NCI-H460 (cell line): Measurements from ENCODE around the gene CERCAM. TPM values are rescaled to one million over a fixed set of nuclear protein-coding genes. Genes with fewer than 3 reads are reported as not detected.
A peak's percentile ranks its signal among the peaks of the same experiment; 100 is the strongest.
"Not testable (repeated sequence)": the region's sequence is repeated elsewhere in the genome, so short reads cannot be mapped to it uniquely, and the experiment has no call there.

Source experiments
- DNase-seq: peaks from one replicate; pipeline ENCODE4 v3.0.0-alpha.2; 2016; ENCODE audit warnings: low read depth; ENCODE audit errors: extremely low read depth
- total RNA-seq: library from RNA; depleted of rRNA; stranded (reverse); fragments of >200 nt; shearing (Covaris generic); gene quantifications from 2 replicates; pipeline ENCODE4 v1.2.3, GENCODE V29; 2014

CERCAM gene
- total RNA-seq, 1 experiment from 2014 or later: 13.9 TPM

DNA sequence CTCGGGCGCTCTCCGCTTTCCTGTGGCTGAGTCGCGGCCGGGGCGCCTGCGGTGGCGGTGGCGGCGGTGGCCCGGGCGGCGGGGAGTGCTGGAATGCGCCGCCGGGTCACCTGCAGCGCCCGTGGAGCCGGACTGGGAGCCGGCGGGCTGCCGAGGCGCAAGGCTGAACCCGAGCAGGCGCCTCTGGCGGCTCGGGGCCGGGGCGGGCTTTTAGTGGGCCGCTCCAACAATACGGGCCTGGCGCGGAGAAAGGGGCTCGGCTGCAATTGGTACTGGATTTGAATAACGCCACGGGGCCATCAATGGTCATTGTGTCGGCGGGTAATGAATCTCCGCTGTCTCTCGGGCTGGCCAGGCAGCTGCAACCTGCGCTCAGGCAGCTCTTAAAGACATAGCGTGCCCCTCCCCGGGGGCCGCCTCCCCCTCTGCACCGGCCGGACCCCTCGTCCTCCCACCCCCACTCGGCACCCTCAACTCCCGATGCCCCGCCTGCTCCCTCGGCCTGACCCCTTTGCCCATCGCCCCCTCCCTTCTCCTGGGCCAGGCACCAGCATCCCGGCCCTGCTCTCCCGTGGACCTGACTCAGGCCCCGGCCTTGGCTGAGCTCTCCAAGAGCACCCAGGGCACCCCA, 27.4 kb upstream of the CERCAM start:
- no peak for DNase-seq

- no peak for DNase-seq
These were observed 26.7 kb upstream of the CERCAM start for GRCh38 chr9:128393970-128394369.

DNA sequence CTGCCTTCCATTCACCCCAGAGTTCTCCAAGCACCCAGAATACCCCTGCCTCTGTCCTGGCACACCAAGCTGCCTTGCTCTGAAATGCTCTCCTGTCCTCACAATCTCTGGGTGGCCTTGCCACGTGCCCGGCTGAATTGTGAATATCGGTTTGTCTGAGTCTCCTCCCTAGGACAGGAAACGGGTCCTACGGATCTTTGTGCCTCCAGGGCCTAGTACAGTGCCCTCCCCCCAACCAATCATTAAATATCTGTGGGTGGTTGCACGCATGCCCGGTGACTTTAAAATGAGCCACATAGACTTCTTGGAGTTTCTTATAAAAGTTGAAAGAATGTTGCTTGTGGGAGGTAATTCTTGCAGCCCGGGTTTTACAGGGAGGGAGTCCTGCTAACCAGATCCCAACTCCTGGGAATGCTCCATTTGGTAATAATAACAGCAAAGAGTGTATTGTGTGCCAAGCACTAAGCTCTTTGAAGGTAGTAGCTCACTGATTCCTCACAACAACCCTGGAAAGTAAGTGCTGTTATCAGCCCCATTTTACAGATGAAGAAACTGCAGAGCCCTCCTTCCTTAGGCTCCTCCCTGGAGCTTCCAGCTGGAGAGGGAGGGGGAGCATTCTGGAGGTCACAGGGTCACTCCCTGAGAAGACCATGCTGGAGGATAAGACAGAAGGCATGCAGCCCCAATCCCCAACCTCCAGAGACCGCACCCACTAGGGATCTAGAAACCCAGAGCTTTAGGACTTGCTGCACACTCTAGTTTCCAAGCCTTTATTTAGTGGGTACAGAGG, 26.1 kb upstream of the CERCAM start:
- no peak for DNase-seq

- DNase-seq: no peak
These were observed 23.6 kb upstream of the CERCAM start for GRCh38 chr9:128396970-128397613.

DNA sequence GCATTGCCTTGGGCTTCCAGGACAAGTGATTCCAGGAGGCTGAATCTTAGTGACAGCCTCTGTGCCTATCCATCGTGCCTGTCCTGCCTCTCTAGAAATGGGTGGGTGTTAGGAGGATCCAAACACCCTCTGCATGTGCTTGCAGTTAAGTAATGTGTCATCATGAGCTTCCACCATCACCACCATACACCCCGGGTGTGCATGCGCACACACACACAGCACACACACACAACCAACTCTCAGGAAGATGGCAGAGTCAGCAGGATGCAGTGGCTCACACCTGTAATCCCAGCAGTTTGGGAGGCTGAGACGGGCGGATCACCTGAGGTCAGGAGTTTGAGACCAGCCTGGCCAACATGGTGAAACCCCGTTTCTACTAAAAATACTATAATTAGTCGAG, 22.8 kb upstream of the CERCAM start:
- no peak for DNase-seq

DNA sequence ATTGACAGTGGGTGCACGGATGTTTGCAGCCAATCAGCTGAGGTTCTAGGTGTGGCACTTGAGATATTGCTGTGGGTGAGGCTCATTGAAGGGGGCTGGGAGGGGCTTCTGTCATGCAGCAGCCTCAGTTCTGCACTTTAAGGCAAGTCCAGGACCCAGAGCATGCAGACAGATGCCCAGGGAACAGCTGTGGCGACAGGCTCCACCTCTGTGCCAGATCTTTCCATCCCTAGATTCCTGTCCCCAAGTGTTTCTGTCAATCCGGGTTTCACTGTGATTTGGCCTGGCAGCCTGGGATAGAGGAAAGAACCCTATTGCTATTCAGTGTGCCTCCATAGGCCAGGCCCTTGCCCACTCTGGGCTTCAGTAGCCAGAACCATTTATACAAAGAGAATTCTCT, 20.8 kb upstream of the CERCAM start:
- no peak for DNase-seq

GRCh38 chr9:128404560-128404959, 16.1 kb upstream of the CERCAM start:
- DNase-seq: no peak

DNA sequence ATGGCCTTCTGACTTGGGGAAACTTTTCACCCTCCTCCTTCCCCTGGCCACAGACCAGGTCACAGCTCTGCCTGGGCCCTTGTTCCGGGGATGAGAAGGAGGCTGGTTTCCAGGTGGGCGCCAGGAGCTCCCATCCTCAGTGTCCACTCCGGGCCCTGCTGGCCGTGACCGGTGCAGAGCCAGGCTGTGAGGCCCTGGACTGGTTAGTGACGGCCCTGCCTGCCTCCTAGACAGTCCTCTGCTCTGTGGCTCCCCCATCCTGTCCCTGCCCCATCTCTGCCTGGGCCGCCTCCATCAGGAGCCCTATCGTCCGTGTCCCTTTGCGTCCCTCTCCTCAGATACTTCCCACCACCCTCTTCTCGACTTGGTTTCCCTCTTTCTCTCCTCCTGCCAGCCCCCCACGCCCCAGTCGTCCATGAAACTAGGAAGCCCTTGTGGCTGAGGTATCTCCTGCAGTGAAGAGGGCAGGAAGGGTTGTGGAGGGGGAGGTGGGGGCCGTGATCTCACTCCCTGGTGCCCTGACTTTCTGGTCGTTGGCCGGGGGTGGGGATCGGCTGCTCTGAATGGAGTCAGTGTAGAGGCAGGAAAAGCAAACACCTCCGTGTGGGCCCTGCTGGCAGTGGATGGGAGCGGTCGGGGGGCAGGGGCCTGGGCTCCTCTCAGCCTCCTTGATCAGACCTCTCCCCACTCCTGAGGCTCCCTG, 15.4 kb upstream of the CERCAM start:
- no peak for DNase-seq

DNA sequence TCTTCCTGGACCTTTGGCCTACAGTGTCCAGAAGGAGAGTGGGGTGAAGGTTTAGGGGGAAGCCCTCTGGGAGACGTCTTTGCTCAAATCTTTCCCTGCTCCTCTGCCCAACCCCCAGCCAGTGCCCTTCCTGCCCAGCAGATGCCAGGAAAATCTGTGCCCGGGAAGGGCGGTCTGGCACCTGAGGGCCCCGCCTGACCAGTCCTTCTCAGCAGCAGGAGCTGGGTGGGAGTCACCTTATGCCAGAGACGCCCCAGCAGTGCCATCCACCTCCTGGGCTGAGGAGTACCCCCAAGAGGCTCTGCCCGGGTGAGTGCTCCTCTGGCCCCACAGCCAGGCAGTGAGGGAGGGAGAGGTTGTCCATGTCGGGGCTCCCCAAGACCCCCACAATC, 14.9 kb upstream of the CERCAM start:
- DNase-seq: no peak

GRCh38 chr9:128406848-128407391, 13.7 kb upstream of the CERCAM start:
- DNase-seq: no peak

DNA sequence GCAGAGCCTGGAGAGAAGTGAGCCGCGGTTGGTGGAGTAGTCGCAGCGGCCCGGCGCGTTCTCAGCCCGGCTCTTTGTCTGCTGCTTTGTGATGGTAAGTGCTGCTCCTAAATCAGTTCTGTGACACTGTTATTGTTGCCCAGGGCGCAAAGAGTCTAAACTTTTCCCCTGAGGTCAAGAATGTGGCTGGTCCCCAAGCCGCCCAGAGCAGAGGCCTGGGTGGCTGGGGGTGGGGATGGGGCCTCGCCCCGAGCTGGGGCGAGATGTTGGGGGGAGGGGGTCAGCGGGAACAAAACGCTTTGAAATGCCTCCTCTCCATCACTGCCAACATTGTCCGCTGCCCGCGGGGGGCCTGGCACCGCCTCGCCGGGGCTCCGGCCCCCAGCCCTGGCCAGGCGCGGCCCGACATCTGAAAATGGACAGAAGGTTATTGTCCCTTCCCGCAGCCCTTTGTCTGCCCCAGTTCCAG, 11.7 kb upstream of the CERCAM start:
- no peak for DNase-seq

- no peak for DNase-seq
These were observed 11.2 kb upstream of the CERCAM start for GRCh38 chr9:128409450-128409849.

DNA sequence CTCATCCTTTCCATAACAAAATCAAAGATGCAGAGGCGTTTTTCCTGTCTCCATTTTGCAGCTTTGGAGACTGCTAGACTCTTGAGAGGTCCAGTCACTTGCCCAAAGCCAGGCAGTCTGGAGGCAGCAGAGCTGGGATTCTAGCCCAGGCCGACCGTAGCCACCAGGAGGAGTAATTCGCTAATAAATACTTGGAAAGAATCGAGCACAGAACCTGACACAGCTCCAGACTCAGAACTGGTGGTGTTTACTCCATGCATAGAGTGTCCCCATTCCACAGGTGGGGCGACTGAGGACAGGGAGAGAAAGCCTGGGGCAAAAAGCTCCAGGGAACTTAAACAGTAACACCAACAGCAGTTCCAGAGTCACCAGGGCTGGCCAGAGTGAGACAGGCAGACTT, 10.7 kb upstream of the CERCAM start:
- peak; percentile 16 for DNase-seq

DNA sequence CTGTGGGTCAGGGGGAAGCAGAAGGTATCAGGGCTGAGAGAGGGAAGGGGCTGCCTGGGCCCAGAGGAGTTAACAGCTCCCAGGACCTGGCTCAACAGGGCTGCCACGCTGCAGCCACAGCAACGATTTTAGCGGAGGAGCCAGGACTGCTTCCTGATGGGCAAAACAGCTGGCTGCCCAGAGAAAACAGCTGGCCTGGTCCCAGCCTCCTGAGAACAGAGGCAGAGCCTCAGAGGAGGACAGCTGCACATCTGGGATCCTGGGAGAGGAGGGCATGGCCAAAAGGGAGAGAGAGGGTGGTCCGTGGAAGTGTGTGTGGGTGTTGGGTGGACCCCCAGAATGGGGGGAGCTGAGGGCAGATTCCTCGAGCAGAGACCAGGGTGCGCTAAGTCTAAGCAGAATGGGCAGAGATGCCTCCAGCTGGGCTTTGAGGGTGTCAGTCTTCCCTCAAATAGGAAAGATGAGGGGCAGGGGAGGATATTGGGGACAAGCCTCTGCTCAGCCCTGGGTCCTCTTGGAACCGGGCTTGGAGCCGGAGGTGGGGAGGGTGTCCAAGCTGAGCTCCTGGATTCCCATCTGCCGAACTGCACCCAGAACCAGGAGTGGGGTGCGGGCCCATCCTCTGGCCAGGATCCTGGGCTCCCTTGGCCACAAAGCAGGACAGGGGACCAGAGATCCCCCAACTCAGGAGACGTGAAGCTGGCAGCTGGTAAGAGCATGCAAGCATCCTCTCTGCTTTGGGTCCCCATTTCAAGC, 9.1 kb upstream of the CERCAM start:
- DNase-seq: no peak

- peak; percentile 21 for DNase-seq
These were observed 8.4 kb upstream of the CERCAM start for GRCh38 chr9:128412120-128412790.

DNA sequence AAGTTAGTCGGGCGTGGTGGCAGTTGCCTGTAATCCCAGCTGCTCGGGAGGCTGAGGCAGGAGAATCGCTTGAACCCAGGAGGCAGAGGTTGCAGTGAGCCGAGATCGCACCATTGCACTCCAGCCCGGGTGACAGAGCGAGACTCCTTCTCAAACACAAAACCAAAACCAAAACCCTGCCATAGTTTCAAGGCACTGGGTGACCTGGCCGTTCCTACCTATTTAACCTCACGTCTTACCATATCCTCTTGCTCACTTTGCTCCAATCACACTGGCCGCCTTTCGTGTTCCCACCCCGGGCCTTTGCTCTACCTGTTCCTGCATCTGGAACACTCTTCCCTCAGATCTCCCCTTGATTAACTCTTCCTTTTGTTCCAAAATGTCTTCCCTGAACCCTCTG, 6.9 kb upstream of the CERCAM start:
- not testable (repeated sequence) for DNase-seq

- no peak for DNase-seq
These were observed 6.2 kb upstream of the CERCAM start for GRCh38 chr9:128414461-128414860.

- no peak for DNase-seq
These were observed 5.4 kb upstream of the CERCAM start for GRCh38 chr9:128415281-128415680.

DNA sequence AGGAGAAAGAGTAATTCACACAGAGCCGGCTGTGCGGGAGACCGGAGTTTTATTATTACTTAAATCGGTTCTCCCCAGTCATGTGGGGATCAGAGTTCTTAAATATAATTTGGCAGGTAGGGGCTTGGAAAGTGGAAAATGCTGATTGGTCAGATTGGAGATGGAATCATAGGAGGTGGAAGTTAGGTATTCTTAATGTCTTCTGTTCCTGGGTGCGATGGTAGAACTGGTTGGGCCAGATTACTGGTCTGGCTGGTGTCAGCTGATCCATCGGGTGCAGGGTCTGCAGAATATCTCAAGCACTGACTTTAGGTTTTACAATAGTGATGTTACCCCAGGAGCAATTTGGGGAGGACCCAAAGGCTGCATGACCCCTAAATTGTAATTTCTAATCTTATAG, 4.6 kb upstream of the CERCAM start:
- no peak for DNase-seq
